ENCODE results near the gene GLIS1.

GLIS1 gene

GRCh38 chr1:53598966-53599365, 140.0 kb downstream of the GLIS1 start:
- Histone ChIP-seq H4K20me1 (ENCODE audit: insufficient read depth, low read length, poor library complexity, severe bottlenecking) (no peaks in the 10 kb centered on the region), H3K4me2 (ENCODE audit: low read depth, low read length, poor library complexity, severe bottlenecking) (no peak overlapping the region), H3K36me3 (ENCODE audit: insufficient read depth, low read length) (no peaks in the 10 kb centered on the region), H3K4me3 (ENCODE audit: low read length, poor library complexity, severe bottlenecking) (no peak overlapping the region), H3K79me2 (ENCODE audit: insufficient read depth, low read length) (no peaks in the 10 kb centered on the region), H3K27me3 (ENCODE audit: insufficient read depth, low read length, poor library complexity, severe bottlenecking) (no peaks in the 10 kb centered on the region), H3F3A (ENCODE audit: low read depth) (no peaks in the 10 kb centered on the region), H3K9ac (ENCODE audit: low read depth, low read length, poor library complexity, severe bottlenecking) (no peak overlapping the region), H3K9me3 (ENCODE audit: insufficient read depth, low read depth, low read length) (no peaks in the 10 kb centered on the region), H3K9me2 (replicated peaks; ENCODE audit: low read depth, low read length) (no peaks in the 10 kb centered on the region), H2AFZ (ENCODE audit: low read length) (no peak overlapping the region), H3K4me1 (ENCODE audit: insufficient read depth, low read length, poor library complexity, severe bottlenecking) (peaks cover 22% of the 10 kb centered on the region)
- no peak for TF ChIP-seq EZH2phosphoT487 (IDR thresholded peaks at IDR 0.05; ENCODE audit: borderline replicate concordance)
- TF ChIP-seq, protein P1, sequence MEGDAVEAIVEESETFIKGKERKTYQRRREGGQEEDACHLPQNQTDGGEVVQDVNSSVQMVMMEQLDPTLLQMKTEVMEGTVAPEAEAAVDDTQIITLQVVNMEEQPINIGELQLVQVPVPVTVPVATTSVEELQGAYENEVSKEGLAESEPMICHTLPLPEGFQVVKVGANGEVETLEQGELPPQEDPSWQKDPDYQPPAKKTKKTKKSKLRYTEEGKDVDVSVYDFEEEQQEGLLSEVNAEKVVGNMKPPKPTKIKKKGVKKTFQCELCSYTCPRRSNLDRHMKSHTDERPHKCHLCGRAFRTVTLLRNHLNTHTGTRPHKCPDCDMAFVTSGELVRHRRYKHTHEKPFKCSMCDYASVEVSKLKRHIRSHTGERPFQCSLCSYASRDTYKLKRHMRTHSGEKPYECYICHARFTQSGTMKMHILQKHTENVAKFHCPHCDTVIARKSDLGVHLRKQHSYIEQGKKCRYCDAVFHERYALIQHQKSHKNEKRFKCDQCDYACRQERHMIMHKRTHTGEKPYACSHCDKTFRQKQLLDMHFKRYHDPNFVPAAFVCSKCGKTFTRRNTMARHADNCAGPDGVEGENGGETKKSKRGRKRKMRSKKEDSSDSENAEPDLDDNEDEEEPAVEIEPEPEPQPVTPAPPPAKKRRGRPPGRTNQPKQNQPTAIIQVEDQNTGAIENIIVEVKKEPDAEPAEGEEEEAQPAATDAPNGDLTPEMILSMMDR (conservative IDR thresholded peaks at IDR 0.05; ENCODE audit: low read length), result no peak

DNA sequence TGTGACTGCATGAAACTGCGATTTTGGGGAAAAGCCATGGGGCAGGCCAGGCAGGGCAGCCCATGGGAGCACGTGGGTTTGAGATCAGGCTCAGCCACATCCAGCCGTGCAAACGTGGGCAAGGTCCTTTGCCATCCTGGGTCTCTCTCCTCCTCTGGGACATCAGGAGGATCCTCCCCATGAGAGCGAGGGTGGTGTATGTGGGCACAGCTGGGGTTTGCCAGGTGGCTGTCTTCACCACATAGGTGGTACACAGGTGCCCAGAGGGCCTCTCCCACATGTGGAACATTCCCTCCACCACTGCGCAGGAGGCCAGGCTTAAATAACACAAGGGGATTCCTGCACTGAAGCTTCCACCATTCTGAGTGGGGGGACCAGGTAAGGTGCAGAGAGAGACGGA, 143.1 kb downstream of the GLIS1 start:
- Histone ChIP-seq H3K4me2 (ENCODE audit: low read depth, low read length, poor library complexity, severe bottlenecking) (no peak overlapping the region), H3K4me3 (ENCODE audit: low read length, poor library complexity, severe bottlenecking) (no peak overlapping the region), H3K79me2 (ENCODE audit: insufficient read depth, low read length) (no peaks in the 10 kb centered on the region), H3F3A (ENCODE audit: low read depth) (no peaks in the 10 kb centered on the region), H3K36me3 (ENCODE audit: insufficient read depth, low read length) (no peaks in the 10 kb centered on the region), H2AFZ (ENCODE audit: low read length) (no peak overlapping the region), H3K9ac (ENCODE audit: low read depth, low read length, poor library complexity, severe bottlenecking) (no peak overlapping the region), H3K4me1 (ENCODE audit: insufficient read depth, low read length, poor library complexity, severe bottlenecking) (peaks cover 42% of the 10 kb centered on the region), H3K27me3 (ENCODE audit: insufficient read depth, low read length, poor library complexity, severe bottlenecking) (no peaks in the 10 kb centered on the region), H3K9me3 (ENCODE audit: insufficient read depth, low read depth, low read length) (no peaks in the 10 kb centered on the region), H4K20me1 (ENCODE audit: insufficient read depth, low read length, poor library complexity, severe bottlenecking) (no peaks in the 10 kb centered on the region), H3K9me2 (replicated peaks; ENCODE audit: low read depth, low read length) (no peaks in the 10 kb centered on the region)
- no peak for TF ChIP-seq EZH2phosphoT487 (IDR thresholded peaks at IDR 0.05; ENCODE audit: borderline replicate concordance)
- TF ChIP-seq, protein P1 (conservative IDR thresholded peaks at IDR 0.05; ENCODE audit: low read length), result no peak

DNA sequence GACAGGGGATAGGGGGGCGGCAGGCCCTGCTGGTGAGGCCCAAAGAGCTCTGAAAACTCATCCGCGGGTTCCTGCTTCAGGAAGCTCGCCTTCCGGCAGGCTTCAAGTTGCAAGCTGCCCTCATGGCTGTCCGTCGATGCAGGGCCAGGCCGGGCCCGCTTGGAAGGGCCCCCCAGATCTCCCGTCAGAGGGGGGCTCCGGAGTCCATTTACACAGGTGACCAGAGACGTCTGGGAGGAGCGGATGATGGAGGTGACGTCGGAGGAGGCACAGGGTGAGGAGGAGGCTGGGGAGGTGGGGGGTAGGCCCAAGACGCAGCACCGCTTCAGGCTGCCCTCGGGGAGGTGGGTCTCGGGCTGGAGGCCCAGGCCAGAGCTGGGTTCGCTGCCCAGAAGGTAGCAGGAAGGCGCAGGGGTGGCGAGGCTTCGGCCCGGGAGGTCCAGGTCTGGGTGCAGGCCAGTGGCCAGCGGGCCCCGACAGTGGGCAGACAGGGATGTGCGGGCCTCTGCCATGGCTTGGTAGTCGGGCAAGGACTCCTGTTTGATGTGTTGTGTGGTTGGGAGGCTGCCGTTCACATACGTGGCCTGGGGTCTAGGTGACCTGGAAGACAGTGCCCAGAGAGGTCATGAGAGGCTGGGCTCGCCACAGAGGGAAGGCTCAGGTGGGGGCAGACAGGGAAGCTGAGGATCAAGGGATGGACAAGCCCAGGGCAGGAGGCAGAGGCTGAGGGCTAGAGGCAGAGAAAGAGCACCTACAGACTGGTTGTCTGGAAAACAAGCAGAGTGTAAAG, 144.4 kb downstream of the GLIS1 start:
- Histone ChIP-seq H4K20me1 (ENCODE audit: insufficient read depth, low read length, poor library complexity, severe bottlenecking) (no peaks in the 10 kb centered on the region), H3K79me2 (ENCODE audit: insufficient read depth, low read length) (no peaks in the 10 kb centered on the region), H2AFZ (ENCODE audit: low read length) (no peak overlapping the region), H3K4me3 (ENCODE audit: low read length, poor library complexity, severe bottlenecking) (no peak overlapping the region), H3K9ac (ENCODE audit: low read depth, low read length, poor library complexity, severe bottlenecking) (no peak overlapping the region), H3F3A (ENCODE audit: low read depth) (no peaks in the 10 kb centered on the region), H3K27me3 (ENCODE audit: insufficient read depth, low read length, poor library complexity, severe bottlenecking) (no peaks in the 10 kb centered on the region), H3K4me2 (ENCODE audit: low read depth, low read length, poor library complexity, severe bottlenecking) (no peak overlapping the region), H3K9me2 (replicated peaks; ENCODE audit: low read depth, low read length) (no peaks in the 10 kb centered on the region), H3K4me1 (ENCODE audit: insufficient read depth, low read length, poor library complexity, severe bottlenecking) (peaks cover 33% of the 10 kb centered on the region), H3K9me3 (ENCODE audit: insufficient read depth, low read depth, low read length) (no peaks in the 10 kb centered on the region), H3K36me3 (ENCODE audit: insufficient read depth, low read length) (no peaks in the 10 kb centered on the region)
- TF ChIP-seq EZH2phosphoT487 (IDR thresholded peaks at IDR 0.05; ENCODE audit: borderline replicate concordance), result no peak
